IMR-90 (cell line): ENCODE data around the gene FRMD3. TPM values are rescaled to one million over a fixed set of nuclear protein-coding genes. Genes with fewer than 3 reads are reported as not detected.

Source experiments
- ATAC-seq: fragments of 200-7000 bp; cut with Tn5 transposase; 2 replicates; pipeline ENCODE4 v1.9.1; 2020; ENCODE audit warnings: low read depth, mild to moderate bottlenecking, moderate library complexity
- BruUV-seq: library from RNA; stranded (reverse); fragments of 400-500 nt; replicated peaks from 2 replicates; lab custom pipeline; 2021; lab: Mats Ljungman, UMichigan
- CTCF ChIA-PET: fragments of 300-600 bp; formaldehyde crosslinking; extraction: SDS; loops from one replicate; lab custom pipeline; 2021; ENCODE audit warnings: antibody characterized with exemption; lab: Yijun Ruan, JAX
- POLR2A ChIA-PET: fragments of 300-600 bp; sonication (Branson Sonifier 250); formaldehyde crosslinking; loops from one replicate; lab custom pipeline; 2022; ENCODE audit warnings: antibody characterized with exemption; ENCODE audit not compliant: unreplicated experiment; lab: Charles Lee
- DNase-seq: peaks from one replicate; pipeline ENCODE4 v3.0.0; 2013
- H2AFZ ChIP-seq: replicated peaks from 2 replicates; pipeline ENCODE3; 2013; ENCODE audit warnings: low read length, mild to moderate bottlenecking; ENCODE audit not compliant: poor library complexity
- H2AK5ac ChIP-seq: 2 replicates; pipeline ENCODE4 v1.6.1; 2013; ENCODE audit warnings: low read depth, low read length, inconsistent platforms
- H2AK9ac ChIP-seq: replicated peaks from 2 replicates; pipeline ENCODE3; 2013; ENCODE audit warnings: mild to moderate bottlenecking, low read depth, low read length, moderate library complexity; ENCODE audit not compliant: poor library complexity
- H2BK120ac ChIP-seq: 2 replicates; pipeline ENCODE4 v1.6.1; 2013; ENCODE audit warnings: low read depth, low read length, inconsistent platforms
- H2BK15ac ChIP-seq: 3 replicates; pipeline ENCODE4 v1.6.1; 2013; ENCODE audit warnings: low read depth, low read length, inconsistent platforms
- H2BK20ac ChIP-seq: 2 replicates; pipeline ENCODE4 v1.6.1; 2013; ENCODE audit warnings: low read depth, mild to moderate bottlenecking, inconsistent platforms, low read length, moderate library complexity
- H2BK5ac ChIP-seq: 2 replicates; pipeline ENCODE4 v1.6.1; 2013; ENCODE audit warnings: mild to moderate bottlenecking, low read depth, low read length, inconsistent platforms; ENCODE audit not compliant: poor library complexity, severe bottlenecking
- H3K14ac ChIP-seq: replicated peaks from 2 replicates; pipeline ENCODE4 v1.6.1; 2013; ENCODE audit warnings: low read depth, low read length, inconsistent platforms
- H3K18ac ChIP-seq: 2 replicates; pipeline ENCODE4 v1.6.1; 2013; ENCODE audit warnings: low read depth, low read length, control low read depth
- H3K23ac ChIP-seq: 2 replicates; pipeline ENCODE4 v1.6.1; 2013; ENCODE audit warnings: low read depth, low read length, inconsistent platforms
- H3K27ac ChIP-seq: 2 replicates; pipeline ENCODE4 v1.5.1; 2013; ENCODE audit warnings: mild to moderate bottlenecking, control low read depth, low read length; ENCODE audit not compliant: insufficient read depth
- H3K27me3 ChIP-seq: 2 replicates; pipeline ENCODE4 v1.6.1; 2013; ENCODE audit warnings: low read length; ENCODE audit not compliant: control insufficient read depth, insufficient read depth
- H3K36me3 ChIP-seq: 2 replicates; pipeline ENCODE4 v1.6.1; 2013; ENCODE audit warnings: low read length, mixed read lengths; ENCODE audit not compliant: control insufficient read depth, insufficient read depth
- H3K4ac ChIP-seq: 2 replicates; pipeline ENCODE4 v1.6.1; 2013; ENCODE audit warnings: low read depth, low read length, inconsistent platforms
- H3K4me1 ChIP-seq: 2 replicates; pipeline ENCODE4 v1.6.1; 2013; ENCODE audit warnings: low read length, mixed read lengths; ENCODE audit not compliant: control insufficient read depth, insufficient read depth
- H3K4me2 ChIP-seq: 2 replicates; pipeline ENCODE4 v1.6.1; 2013; ENCODE audit warnings: low read depth, mild to moderate bottlenecking, control low read depth, low read length, moderate library complexity
- H3K4me3 ChIP-seq: 2 replicates; pipeline ENCODE4 v1.5.1; 2013; ENCODE audit warnings: low read depth, mild to moderate bottlenecking, control low read depth, low read length, moderate library complexity; ENCODE audit not compliant: insufficient read depth
- H3K56ac ChIP-seq: 2 replicates; pipeline ENCODE4 v1.6.1; 2013; ENCODE audit warnings: low read length, inconsistent platforms; ENCODE audit not compliant: insufficient read depth; ENCODE audit errors: extremely low read depth
- H3K79me1 ChIP-seq, 2 experiments: 2 replicates each; pipeline ENCODE4 v1.6.1; 2013; ENCODE audit warnings: low read length in 2 of 2, inconsistent platforms in 1 of 2, low read depth in 1 of 2
- H3K9ac ChIP-seq: 2 replicates; pipeline ENCODE4 v1.6.1; 2013; ENCODE audit warnings: low read depth, low read length, control low read depth
- H3K9me1 ChIP-seq: 2 replicates; pipeline ENCODE4 v1.6.1; 2013; ENCODE audit warnings: low read length, inconsistent platforms; ENCODE audit not compliant: insufficient read depth
- H3K9me3 ChIP-seq: 2 replicates; pipeline ENCODE4 v1.6.1; 2013; ENCODE audit warnings: low read length; ENCODE audit not compliant: control insufficient read depth, insufficient read depth
- H4K20me1 ChIP-seq: 2 replicates; pipeline ENCODE4 v1.6.1; 2013; ENCODE audit warnings: low read length, inconsistent platforms; ENCODE audit not compliant: insufficient read depth
- H4K5ac ChIP-seq: 2 replicates; pipeline ENCODE4 v1.6.1; 2013; ENCODE audit warnings: mild to moderate bottlenecking, low read depth, low read length, control low read depth
- H4K8ac ChIP-seq, 2 experiments: 2 replicates each; pipeline ENCODE4 v1.6.1; 2013; ENCODE audit warnings: low read depth in 2 of 2, low read length in 2 of 2, control low read depth in 1 of 2, inconsistent platforms in 1 of 2
- H4K91ac ChIP-seq: 2 replicates; pipeline ENCODE4 v1.6.1; 2013; ENCODE audit warnings: low read depth, low read length, inconsistent platforms; ENCODE audit not compliant: insufficient read depth
- BHLHE40 ChIP-seq: fragments of 150-350 bp; IDR thresholded peaks from 2 replicates; pipeline ENCODE4 v1.6.1; 2016; ENCODE audit warnings: mild to moderate bottlenecking, low read depth, low read length
- CEBPB ChIP-seq: IDR thresholded peaks from 2 replicates; pipeline ENCODE4 v1.6.1; 2012; ENCODE audit warnings: low read depth, low read length, improper control_type of control experiment
- CHD1 ChIP-seq: IDR thresholded peaks from 2 replicates; pipeline ENCODE4 v1.6.1; 2012; ENCODE audit warnings: low read depth, low read length, improper control_type of control experiment
- FOS ChIP-seq: fragments of 150-350 bp; IDR thresholded peaks from 2 replicates; pipeline ENCODE4 v1.6.1; 2016; ENCODE audit warnings: low read depth, low read length
- MAFK ChIP-seq: IDR thresholded peaks from 2 replicates; pipeline ENCODE4 v1.6.1; 2012; ENCODE audit warnings: low read depth, low read length, improper control_type of control experiment
- MAZ ChIP-seq: IDR thresholded peaks from 2 replicates; pipeline ENCODE4 v1.6.1; 2012; ENCODE audit warnings: low read depth, mild to moderate bottlenecking, low read length, improper control_type of control experiment, moderate library complexity, borderline replicate concordance
- MXI1 ChIP-seq: IDR thresholded peaks from 2 replicates; pipeline ENCODE4 v1.6.1; 2012; ENCODE audit warnings: low read depth, mild to moderate bottlenecking, low read length, moderate library complexity, borderline replicate concordance
- NFE2L2 ChIP-seq: fragments of 150-350 bp; IDR thresholded peaks from 2 replicates; pipeline ENCODE4 v1.6.1; 2016; ENCODE audit warnings: low read depth, mild to moderate bottlenecking, low read length
- POLR2A ChIP-seq: IDR thresholded peaks from 2 replicates; pipeline ENCODE4 v1.6.1; 2012; ENCODE audit warnings: mild to moderate bottlenecking, low read depth, low read length
- RAD21 ChIP-seq: IDR thresholded peaks from 2 replicates; pipeline ENCODE4 v1.6.1; 2012; ENCODE audit warnings: low read length, improper control_type of control experiment
- RCOR1 ChIP-seq: IDR thresholded peaks from 2 replicates; pipeline ENCODE4 v1.6.1; 2012; ENCODE audit warnings: mild to moderate bottlenecking, low read length, improper control_type of control experiment; ENCODE audit not compliant: insufficient replicate concordance
- RFX5 ChIP-seq: IDR thresholded peaks from 2 replicates; pipeline ENCODE4 v1.8.0; 2012; ENCODE audit warnings: low read depth, mild to moderate bottlenecking, low read length, moderate library complexity
- SMC3 ChIP-seq: fragments of 150-350 bp; IDR thresholded peaks from 2 replicates; pipeline ENCODE4 v1.6.1; 2016; ENCODE audit warnings: low read depth, mild to moderate bottlenecking, antibody characterized with exemption, low read length, moderate library complexity
- WGBS, 2 experiments: methylation state at CpG; one replicate each; pipeline versions ENCODE4 v1.1.5 to v1.1.7; 2013; ENCODE audit warnings: missing lambda C conversion rate in 2 of 2; ENCODE audit not compliant: insufficient read length in 1 of 2; ENCODE audit errors: extremely low coverage in 2 of 2; 5-methylcytosine and 5-hydroxymethylcytosine counted together
- dilution Hi-C: fragments of 300-500 bp; cut with HindIII; formaldehyde crosslinking; loops from one replicate; pipeline ENCODE4 v1.14.3; 2018; ENCODE audit warnings: low sequenced_read_pairs; ENCODE audit not compliant: unreplicated experiment
- in situ Hi-C: fragments of 300-500 bp; cut with MboI; formaldehyde crosslinking; loops from 3 replicates; pipeline ENCODE4 v1.14.3; 2019; ENCODE audit warnings: low sequenced_read_pairs, inconsistent platforms, mixed read lengths
- intact Hi-C: fragments of 100-400 bp; cut with micrococcal nuclease; formaldehyde crosslinking; loops from 2 replicates; pipeline ENCODE4 v1.10.0; 2022
- polyA plus RNA-seq, 3 experiments: library from polyadenylated mRNA; depleted of rRNA; stranded (reverse); fragments of >200 nt; gene quantifications; 2 replicates each; pipeline ENCODE4 v1.2.3, GENCODE V29; 2012; ENCODE audit warnings: low replicate concordance in 1 of 3
- total RNA-seq: library from RNA; depleted of rRNA; stranded (reverse); fragments of >200 nt; gene quantifications from 2 replicates; pipeline ENCODE4 v1.2.3, GENCODE V29; 2012
- TF ChIP-seq, protein P1 (sequence below): conservative IDR thresholded peaks from 2 replicates; pipeline ENCODE4 v1.5.1; 2012; ENCODE audit warnings: mild to moderate bottlenecking, low read depth, low read length, improper control_type of control experiment
- TF ChIP-seq, protein P2 (sequence below): fragments of 150-350 bp; IDR thresholded peaks from 2 replicates; pipeline ENCODE4 v1.6.1; 2016; ENCODE audit warnings: low read depth, mild to moderate bottlenecking, low read length, moderate library complexity, borderline replicate concordance
- TF ChIP-seq, protein P3 (sequence below): fragments of 150-350 bp; IDR thresholded peaks from 2 replicates; pipeline ENCODE4 v1.6.1; 2017; ENCODE audit warnings: mild to moderate bottlenecking, antibody characterized with exemption, low read length, low read depth

Gene FRMD3
- total and polyA plus RNA-seq, 2 of the 4 experiments (the other 2 are of a cell fraction) = 0.02 to 0.18 TPM

DNA sequence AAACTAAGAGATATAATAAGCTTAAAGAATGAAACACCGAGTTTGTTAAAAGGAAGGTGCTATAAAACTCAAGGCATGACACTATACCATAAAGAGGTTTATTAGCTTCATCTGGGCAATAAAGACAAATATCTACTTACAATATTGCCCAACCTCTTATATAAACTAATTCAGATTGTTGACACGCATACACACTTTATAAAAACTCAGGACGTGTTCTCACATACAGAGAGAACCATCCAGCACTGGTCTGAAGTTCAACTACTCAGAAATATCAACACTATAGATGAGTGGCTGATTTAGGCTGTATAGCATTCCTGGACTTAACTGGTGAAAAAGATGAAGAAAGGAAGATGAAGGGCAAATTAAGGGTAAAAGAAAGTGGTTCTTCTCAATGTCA lies 81.2 kb downstream of the FRMD3 start:
- no peaks in the 10 kb centered on the region for H4K20me1 ChIP-seq
- BruUV-seq = no TSS peak
- no peak overlapping the region for H3K4ac ChIP-seq
- no peak overlapping the region for H2BK20ac ChIP-seq
- no peaks in the 10 kb centered on the region for H3K9me3 ChIP-seq
- no peak overlapping the region for H3K18ac ChIP-seq
- ChIA-PET POLR2A (no interaction called here), CTCF (no interaction called here)
- no peaks in the 10 kb centered on the region for H3K36me3 ChIP-seq
- no peak overlapping the region for H2AFZ ChIP-seq
- no peak overlapping the region for H4K8ac ChIP-seq
- in situ Hi-C loops (no loop called here), intact Hi-C loops (no loop called here), dilution Hi-C loops (no loop called here)
- H3K27ac ChIP-seq = no peak overlapping the region
- no peaks in the 10 kb centered on the region for H3K27me3 ChIP-seq
- H3K4me3 ChIP-seq = no peak overlapping the region
- H4K91ac ChIP-seq = no peak overlapping the region
- ATAC-seq (no peak), DNase-seq (no peak)
- H3K4me1 ChIP-seq = no peaks in the 10 kb centered on the region
- no peak overlapping the region for H2AK5ac ChIP-seq
- no peak overlapping the region for H3K23ac ChIP-seq
- H2BK15ac ChIP-seq = no peak overlapping the region
- H3K9me1 ChIP-seq = no peaks in the 10 kb centered on the region
- TF ChIP-seq SMC3 = no peak
- TF ChIP-seq BHLHE40 = no peak
- no peak for TF ChIP-seq NFE2L2
- TF ChIP-seq MAZ = no peak
- no peak for TF ChIP-seq RAD21
- TF ChIP-seq RCOR1 = no peak
- TF ChIP-seq, protein P1, sequence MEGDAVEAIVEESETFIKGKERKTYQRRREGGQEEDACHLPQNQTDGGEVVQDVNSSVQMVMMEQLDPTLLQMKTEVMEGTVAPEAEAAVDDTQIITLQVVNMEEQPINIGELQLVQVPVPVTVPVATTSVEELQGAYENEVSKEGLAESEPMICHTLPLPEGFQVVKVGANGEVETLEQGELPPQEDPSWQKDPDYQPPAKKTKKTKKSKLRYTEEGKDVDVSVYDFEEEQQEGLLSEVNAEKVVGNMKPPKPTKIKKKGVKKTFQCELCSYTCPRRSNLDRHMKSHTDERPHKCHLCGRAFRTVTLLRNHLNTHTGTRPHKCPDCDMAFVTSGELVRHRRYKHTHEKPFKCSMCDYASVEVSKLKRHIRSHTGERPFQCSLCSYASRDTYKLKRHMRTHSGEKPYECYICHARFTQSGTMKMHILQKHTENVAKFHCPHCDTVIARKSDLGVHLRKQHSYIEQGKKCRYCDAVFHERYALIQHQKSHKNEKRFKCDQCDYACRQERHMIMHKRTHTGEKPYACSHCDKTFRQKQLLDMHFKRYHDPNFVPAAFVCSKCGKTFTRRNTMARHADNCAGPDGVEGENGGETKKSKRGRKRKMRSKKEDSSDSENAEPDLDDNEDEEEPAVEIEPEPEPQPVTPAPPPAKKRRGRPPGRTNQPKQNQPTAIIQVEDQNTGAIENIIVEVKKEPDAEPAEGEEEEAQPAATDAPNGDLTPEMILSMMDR = no peak
- TF ChIP-seq FOS = no peak
- TF ChIP-seq, protein P2, sequence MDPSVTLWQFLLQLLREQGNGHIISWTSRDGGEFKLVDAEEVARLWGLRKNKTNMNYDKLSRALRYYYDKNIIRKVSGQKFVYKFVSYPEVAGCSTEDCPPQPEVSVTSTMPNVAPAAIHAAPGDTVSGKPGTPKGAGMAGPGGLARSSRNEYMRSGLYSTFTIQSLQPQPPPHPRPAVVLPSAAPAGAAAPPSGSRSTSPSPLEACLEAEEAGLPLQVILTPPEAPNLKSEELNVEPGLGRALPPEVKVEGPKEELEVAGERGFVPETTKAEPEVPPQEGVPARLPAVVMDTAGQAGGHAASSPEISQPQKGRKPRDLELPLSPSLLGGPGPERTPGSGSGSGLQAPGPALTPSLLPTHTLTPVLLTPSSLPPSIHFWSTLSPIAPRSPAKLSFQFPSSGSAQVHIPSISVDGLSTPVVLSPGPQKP = no peak
- no peak for TF ChIP-seq RFX5
- no peak for TF ChIP-seq CEBPB
- TF ChIP-seq POLR2A = no peak
- no peak for TF ChIP-seq MAFK
- TF ChIP-seq MXI1 = no peak
- TF ChIP-seq CHD1 = no peak
- TF ChIP-seq, protein P3, sequence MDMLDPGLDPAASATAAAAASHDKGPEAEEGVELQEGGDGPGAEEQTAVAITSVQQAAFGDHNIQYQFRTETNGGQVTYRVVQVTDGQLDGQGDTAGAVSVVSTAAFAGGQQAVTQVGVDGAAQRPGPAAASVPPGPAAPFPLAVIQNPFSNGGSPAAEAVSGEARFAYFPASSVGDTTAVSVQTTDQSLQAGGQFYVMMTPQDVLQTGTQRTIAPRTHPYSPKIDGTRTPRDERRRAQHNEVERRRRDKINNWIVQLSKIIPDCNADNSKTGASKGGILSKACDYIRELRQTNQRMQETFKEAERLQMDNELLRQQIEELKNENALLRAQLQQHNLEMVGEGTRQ = no peak
- H3K9ac ChIP-seq = no peak overlapping the region
- no CpG with 5 or more reads among the region's 3 CpGs for WGBS, 2 experiments
- no peak overlapping the region for H2BK120ac ChIP-seq
- H2BK5ac ChIP-seq = no peak overlapping the region
- H3K79me1 ChIP-seq = no peaks in the 10 kb centered on the region
- H3K14ac ChIP-seq = no peak overlapping the region
- H2AK9ac ChIP-seq = no peak overlapping the region
- no peak overlapping the region for H3K56ac ChIP-seq
- H3K4me2 ChIP-seq = no peak overlapping the region
- H4K5ac ChIP-seq = no peak overlapping the region
